ENCODE data around the gene ST6GAL1.

- TF ChIP-seq SIN3A (IDR thresholded peaks at IDR 0.05; ENCODE audit: borderline replicate concordance, insufficient read depth, low read depth, low read length) (no peak), POLR2AphosphoS5 (IDR thresholded peaks at IDR 0.05; ENCODE audit: low read depth, low read length) (no peak), CTCF (IDR thresholded peaks at IDR 0.05) (no peak; the same call in 1 of the 2 replicates)
Observed at GRCh38 chr3:187044867-187045552, 114.7 kb downstream of the ST6GAL1 start.
